Measurements from ENCODE around the gene NFIC.
"Not testable (repeated sequence)": the region's sequence is repeated elsewhere in the genome, so short reads cannot be mapped to it uniquely, and the experiment has no call there.

Gene NFIC

DNA sequence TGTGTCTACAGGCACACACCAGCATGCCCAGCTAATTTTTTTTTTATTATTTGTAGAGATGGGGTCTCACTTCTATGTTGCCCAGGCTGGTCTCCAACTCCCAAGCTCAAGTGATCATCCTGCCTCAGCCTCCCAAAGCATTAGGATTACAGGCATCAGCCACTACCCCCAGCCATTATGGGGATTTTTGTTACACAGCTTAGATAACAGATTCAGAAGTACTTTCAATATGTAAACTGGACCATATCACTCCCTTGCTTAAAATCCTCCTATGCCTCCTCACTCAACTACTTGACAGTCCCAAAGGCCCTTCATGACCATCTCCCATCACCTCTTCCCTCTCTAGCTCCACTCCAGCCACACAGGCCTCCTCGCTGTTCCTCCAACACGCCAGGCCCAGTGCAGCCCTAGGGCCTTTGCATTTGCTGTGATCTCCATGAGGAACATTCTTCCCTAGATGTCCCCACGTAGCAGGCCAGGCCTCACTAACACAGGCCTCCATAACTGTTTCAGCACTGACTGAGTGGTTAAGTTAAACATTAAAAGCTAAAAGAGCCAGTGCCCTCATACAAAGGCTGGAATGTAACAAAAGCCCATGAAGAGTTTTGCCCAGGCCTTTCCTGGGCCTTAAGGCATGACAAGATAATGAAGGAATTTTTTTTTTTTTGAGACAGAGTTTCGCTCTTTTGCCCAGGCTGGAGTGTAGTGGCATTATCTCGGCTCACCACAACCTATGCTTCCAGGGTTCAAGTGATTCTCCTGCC lies 131.6 kb downstream of the NFIC start:
- DNase-seq: no peak

- no peak for DNase-seq
These were observed 133.5 kb downstream of the NFIC start for GRCh38 chr19:3499738-3500428.

- peak; percentile 86 to 90 for DNase-seq
These were observed 134.2 kb downstream of the NFIC start, which contains the start of gene DOHH for GRCh38 chr19:3500429-3501101. Gene DOHH (minus strand): TSS chr19:3500674. CDS start chr19:3496814, 3,860 bp downstream.

GRCh38 chr19:3501780-3502179 lies 135.4 kb downstream of the NFIC start:
- no peak for DNase-seq

DNA sequence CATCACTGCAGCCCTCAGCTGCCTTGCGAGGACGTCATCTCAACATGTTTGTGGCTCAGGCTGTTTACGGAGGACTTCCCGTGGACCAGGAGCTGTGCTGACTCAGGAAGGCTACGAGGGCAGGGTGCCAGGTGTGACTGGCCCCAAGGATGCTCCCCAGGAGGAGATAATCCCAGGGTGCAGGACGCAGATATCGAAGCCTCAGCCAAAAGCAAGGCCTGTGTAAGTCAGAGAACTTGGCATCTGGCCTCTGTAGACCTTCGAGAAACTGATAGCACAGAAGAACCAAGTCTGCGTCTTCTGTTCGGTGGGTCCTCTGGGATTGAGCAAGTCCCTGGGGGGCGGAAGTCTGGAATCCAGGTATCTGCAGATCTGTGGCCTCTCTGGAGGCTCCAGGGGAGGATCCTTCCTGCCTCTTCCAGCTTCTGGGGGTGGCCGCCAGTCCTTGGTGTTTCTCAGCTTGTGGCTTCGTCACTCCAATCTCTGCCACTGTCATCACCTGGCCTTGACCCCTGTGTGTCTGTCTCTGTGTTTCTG lies 136.7 kb downstream of the NFIC start:
- DNase-seq: no peak

DNA sequence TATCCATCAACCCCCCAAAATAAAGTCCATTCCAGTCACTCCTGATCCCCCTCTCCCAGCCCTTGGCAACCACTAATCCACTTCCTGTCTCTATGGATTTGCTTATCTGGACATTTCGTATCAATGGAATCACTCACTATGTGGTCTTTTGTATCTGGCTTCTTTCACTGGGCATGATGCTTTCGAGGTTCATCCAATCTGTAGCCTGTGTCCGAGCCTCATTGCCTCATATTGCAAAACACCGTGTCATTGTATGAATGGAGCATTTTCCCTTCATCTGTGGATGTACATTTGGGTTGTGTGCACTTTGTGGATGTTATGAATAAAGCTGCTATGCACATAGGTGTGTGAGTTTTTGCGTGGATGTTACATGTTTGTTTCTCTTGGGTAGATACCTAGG lies 138.4 kb downstream of the NFIC start:
- DNase-seq: no peak

- peak; percentile 95 to 96 for DNase-seq
These were observed 139.4 kb downstream of the NFIC start, which contains the start of gene FZR1 for GRCh38 chr19:3505598-3506383. Gene FZR1 (plus strand): TSS chr19:3506311. CDS start chr19:3522990, 16,679 bp downstream.

DNA sequence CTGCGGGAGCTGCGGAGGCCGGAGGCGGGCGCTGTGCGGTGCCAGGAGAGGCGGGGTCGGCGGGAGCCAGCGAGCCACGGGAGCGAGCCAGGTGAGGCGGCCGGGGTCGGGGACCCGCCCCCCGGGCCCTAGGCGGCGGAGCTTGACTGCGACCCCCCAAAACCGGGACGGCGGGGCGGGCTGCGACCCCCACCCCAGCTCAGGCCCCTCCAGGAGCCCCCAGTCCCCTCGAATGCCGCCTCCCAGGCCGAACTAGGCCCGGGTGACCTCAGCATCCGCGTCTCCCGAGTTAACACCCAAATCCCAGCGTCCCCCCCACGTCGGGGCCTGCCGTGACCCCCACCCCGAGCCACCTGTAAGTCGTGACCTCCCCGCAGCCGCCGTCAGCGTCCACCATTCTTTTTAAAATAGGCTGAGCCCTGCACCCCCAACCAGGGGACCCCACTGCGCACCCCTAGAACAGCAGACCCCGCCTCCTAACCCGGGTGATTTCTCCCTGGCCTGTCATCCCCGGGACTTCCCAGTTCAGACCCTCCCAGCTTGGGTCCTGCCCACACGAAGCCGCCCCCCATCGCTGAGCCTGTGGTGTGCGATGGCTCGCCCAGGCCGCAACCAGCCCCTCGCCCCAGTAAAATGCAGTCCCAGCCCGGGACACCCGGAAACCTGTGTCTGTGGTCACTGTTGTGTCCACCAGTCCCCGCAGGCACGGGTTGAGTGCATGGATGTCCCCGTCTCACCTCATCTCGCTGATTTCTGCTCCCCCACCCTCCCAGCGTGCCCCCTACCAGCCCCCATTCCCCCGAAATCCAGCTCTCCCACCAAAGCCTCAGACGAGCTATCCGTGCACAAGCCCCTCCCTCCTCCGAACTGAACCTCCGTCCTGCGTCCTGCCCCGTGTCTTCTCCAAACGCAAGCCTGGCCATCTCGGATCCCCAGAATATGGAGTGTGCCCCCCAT lies 140.3 kb downstream of the NFIC start:
- no peak for DNase-seq

DNA sequence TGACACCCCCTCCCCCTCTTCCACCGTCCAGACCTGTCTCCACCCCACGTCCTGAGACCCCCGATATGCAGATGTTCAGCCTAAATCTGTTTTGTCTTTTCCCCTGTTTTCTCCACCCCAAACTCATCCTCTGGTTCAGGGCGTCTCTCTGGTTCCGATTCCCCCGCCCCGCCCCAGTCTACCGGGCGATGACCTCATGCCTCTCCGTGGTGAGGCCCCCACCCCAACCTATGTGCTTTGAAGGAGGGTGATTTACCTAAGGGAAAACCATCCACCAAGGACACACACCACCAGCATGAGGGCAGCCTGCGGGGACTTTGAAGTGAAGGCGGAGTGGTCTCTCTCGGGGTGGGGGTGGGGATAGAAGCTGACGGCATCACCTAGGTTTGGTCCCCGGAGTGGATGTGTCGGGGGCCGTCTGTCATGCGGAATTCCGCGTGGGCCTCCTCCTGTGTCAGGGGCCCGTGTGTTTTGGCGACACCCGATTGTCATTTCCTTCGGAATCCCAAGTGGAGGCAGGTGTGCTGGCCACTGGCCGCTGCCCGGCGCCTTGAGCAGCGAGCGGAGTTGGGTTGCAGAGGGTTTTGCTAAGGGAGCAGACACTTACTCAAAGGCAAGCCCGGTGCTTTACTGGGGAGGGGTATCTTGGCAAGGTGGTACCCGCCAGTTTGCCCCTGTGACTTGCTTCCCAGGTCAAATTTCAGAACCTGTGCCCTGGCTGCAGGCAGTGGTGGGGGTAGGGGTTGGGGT lies 141.2 kb downstream of the NFIC start:
- DNase-seq: no peak

- DNase-seq: not testable (repeated sequence)
These were observed 141.8 kb downstream of the NFIC start for GRCh38 chr19:3508121-3508661.

DNA sequence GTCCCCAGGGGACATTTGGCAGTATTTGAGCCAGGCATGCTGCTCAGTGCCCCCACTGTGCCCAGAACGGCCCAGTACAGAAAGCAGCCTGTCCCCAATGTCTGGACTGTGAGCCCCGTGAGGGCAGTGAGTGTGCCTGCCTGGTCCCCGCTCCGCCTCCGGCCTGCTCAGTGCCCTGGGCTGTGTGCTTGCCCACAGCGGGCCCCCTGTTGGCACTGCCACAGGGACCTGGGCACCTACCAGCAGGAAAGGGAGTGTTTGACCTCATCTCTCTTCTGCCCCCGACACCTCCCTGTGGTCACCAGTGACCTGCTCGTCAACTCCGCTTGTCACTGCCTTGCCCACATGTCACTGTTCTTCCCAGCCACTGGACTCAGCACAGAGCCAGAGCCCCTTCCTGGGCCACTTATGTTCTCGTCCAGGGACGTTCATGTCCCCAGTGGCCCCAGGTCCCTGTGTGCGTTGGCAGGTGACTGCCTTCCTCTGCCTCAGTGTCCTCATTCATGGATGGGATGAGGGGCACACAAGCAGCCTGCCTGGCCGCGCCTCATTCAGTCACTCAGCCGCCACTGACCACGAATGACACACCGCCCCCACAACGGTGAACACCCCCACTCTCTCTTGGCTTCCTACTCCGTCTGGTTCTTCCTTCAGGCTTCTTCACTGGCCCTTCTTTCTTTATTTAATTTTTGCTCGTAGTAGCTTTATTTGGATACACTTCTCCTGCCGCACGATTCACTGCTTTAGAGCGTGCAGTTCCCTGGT lies 142.6 kb downstream of the NFIC start:
- no peak for DNase-seq

- no peak for DNase-seq
These were observed 143.2 kb downstream of the NFIC start for GRCh38 chr19:3509566-3509989.

- DNase-seq: no peak
These were observed 144.3 kb downstream of the NFIC start for GRCh38 chr19:3510727-3511126.

GRCh38 chr19:3511506-3512251 lies 145.3 kb downstream of the NFIC start:
- DNase-seq: no peak

DNA sequence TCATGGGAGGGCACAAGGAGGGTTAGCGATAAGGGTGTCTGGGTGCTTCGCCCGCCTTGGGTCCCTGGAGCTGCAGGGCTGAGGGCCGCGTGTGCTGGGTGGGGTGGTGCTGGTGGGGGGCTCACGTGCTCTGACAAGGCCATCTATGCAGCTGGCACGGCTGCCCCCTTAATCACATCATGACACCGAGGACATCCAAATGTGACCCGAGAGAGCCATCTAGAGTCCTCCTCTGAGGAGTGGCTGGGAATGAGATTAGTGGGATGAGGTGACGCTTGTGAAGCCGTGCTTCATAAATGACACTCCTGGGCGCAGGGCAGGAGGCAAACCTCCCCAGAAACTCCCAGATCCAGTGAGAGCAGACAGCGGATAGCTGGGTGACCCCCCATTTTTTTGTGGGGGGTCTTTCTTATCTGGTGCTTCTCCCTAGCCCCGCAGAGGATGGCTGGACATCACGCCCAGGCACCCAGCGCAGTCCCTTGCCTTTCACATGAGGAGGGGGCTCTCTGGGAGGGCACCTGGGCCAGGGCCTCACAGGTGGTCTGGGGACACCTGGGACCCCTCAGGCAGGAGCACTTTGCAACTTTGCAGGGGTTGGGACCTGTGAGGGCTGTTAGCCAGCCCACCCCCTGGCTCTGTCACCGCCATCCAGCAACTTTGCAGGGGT lies 146.3 kb downstream of the NFIC start:
- DNase-seq: no peak

DNA sequence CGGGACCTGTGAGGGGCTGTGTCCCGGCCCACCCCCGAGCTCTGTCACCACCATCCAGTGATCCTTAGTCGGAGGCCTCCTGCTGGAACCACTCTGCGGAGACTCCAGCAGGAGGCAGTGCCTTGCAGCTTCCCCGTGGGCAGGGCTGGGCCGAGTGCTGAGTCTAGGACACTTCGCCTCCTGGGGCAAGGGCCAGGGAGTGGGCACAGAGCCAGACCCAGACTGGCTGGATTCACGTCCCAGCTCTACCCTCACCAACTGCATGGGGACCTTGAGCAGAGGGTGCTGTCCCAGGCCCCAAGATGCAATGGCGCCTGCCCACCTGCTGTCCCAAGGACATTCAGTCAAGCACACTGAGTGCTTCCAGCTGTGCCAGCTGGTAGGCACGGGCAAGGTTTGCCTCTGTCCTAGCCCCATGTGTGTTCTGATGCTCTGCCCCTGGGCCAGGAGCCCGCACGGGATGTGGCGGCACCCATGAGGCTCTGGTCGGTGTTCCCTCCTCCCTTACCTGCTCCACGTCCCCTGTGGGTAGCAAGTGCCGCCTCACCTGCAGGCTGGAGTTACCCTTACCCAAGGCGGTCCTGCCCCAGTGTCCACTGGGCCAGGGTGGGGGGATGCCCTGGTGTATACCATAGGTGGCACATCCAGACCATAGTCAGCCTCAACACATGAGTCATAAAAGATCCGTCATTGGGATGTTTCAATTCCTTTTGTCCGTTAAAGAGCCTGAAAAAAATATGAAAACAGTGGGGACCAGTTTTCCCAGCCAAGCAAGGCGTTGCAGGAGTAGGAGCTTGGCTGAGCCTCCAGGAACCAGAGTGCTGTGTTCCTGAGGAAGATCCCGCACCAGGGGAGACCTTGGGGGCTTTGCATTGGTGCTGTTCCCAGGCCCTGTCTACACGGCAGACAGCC lies 147.1 kb downstream of the NFIC start:
- DNase-seq: no peak

GRCh38 chr19:3514930-3515329 lies 148.5 kb downstream of the NFIC start:
- DNase-seq: no peak
